ELR (cell line): ENCODE results near the gene BAX.
"Not testable (repeated sequence)": the region's sequence is repeated elsewhere in the genome, so short reads cannot be mapped to it uniquely, and the experiment has no call there.

Source experiments
- DNase-seq: peaks from one replicate; pipeline ENCODE4 v3.0.0-alpha.2; 2015; ENCODE audit warnings: low read depth

BAX gene

DNA sequence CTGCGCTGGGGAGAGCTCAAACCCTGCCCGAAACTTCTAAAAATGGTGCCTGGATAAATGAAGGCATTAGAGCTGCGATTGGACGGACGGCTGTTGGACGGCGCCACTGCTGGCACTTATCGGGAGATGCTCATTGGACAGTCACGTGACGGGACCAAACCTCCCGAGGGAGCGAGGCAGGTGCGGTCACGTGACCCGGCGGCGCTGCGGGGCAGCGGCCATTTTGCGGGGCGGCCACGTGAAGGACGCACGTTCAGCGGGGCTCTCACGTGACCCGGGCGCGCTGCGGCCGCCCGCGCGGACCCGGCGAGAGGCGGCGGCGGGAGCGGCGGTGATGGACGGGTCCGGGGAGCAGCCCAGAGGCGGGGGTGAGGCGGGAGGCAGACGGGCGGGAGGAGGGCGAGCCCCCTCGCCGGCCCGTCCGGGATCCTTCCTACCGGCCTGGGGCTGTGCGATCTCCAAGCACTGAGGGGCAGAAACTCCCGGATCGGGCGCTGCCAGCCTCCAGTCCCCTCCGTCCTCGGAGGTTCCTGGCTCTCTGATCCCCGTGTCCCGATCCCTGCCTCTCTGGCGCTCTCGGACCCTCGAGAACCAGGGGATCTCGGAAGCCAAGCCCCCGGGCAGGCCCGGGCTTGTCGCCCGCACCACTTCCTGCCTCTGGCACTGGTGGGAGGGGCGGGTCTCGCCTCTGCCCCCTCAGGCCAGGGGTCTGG is at the start of gene BAX:
TSS of gene BAX (plus strand) at position 281 of the 713 bp plus-strand sequence. CDS start at position 335, 54 bp downstream.
- DNase-seq: peak; percentile 97

GRCh38 chr19:48905664-48906063 is 49.0 kb upstream of the BAX start:
- no peak for DNase-seq

- DNase-seq: no peak
Observed at GRCh38 chr19:48906324-48906723, 48.4 kb upstream of the BAX start.

- DNase-seq: no peak
Observed at GRCh38 chr19:48907671-48908070, 47.0 kb upstream of the BAX start.

DNA sequence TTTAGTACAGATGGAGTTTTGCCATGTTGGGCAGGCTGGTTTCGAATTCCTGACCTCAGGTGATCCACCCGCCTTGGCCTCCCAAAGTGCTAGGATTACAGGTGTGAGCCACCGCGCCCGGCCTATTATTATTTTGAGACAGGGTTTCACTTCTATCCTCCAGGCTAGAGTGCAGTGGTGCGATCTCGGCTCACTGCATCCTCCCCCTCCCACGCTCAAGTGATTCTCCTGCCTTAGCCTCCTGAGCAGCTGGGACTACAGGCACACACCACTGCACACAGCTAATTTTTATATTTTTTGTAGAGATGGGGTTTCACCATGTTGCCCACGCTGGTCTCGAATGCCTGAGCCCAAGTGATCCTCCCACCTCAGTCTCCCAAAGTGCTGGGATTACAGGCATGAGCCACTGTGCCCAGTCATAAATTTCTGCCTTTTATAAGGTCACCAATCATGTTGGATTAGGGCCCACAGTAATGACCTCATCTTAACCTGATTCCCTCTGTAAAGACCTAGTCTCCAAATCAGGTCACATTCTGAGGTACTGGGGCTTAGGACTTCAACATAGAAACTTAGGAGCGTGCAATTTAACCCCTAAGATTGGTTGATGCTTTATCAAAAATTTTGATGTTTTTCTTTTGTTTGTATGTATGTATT is 45.1 kb upstream of the BAX start:
- DNase-seq: not testable (repeated sequence)

DNA sequence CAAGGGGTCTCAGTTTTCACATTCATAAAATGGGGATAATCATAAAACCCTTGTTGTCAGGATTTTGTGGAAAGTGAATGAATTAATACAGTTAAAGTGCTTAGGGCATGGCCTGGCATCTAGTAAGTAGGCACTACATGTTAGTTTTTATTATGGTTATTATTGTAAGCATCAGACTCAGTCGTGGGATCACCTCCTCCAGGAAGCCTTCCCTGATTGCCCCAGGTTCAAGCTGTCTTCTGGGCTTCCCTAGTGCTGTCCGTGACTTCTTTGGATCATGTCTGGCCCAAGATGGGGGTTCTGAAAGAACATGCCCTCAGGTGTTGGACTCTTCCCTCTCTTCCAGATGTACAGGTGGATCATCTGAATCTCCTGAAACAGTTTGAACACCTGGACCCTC is 43.9 kb upstream of the BAX start:
- DNase-seq: no peak

DNA sequence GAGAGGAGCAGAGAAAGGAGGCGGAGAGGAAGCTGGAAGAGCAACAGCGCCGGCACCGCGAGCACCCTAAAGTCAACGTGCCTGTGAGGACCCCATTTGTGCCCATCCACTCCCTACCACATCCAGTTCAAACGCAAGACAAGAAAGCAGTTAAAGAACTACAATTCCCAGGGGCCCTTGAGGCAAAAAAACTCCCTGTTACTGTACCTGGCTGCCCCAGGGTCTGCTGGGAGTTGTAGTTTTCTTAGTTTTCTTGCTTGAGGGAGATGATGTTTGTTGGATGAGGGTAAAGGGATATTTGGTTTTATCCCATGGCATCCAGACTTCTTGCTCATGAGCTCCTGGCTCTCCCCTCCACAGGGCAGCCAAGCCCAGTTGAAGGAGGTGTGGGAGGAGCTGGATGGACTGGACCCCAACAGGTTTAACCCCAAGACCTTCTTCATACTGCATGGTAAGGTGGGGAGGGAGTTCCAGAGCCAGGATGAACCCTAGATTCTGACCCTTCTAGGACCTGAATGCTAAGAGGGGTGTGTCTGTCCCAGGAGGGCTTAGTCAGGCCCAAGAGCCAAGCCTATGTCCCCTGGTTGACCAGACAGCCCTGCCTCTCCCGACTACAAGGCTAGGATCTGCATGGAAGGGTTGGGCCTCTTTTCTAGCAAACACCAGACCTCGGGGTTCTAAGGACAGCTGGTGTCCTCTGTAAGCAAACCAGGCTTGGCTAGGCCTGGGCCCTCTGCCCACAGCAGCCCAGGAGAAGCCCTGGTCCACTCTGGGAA is 41.4 kb upstream of the BAX start:
- DNase-seq: peak; percentile 47

DNA sequence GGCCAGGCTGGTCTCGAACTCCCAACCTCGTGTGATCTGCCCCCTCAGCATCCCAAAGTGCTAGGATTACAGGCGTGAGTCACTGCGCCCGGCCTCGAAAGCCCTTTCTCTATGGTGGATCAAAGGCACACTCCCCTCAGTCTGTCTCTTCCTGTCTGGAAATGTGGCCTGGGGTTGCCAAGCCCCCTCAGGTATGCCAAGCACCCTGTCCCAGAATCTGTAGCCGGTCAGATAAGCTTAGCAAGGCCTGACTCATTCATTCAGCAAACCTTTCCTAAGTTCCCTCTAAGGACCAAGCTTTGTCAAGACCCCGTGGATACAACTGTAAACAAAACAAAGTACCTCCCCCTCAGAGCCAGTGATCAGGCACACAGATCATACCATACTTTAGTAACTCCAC is 40.5 kb upstream of the BAX start:
- no peak for DNase-seq

- DNase-seq: no peak
Observed at GRCh38 chr19:48915757-48916156, 38.9 kb upstream of the BAX start.

DNA sequence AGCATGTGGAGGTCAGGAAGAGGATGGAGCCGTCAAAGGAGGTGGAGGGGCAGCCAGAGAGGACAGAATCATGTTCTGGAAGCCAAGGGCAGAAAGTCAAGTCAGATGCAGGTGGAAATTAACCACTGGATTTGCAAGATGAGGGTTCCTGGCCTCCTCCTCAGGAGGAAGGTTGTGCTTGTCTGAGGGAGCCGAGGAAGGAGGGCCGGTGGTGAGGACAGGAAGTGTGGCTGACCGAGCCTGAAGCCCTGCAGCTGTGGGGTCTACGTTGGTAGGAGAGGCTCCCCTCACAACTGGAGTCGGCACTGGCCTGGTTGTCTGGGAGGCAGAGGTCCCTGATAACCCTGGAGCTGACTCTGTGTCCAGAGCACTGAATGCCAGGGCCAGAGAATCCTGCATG is 36.6 kb upstream of the BAX start:
- no peak for DNase-seq

DNA sequence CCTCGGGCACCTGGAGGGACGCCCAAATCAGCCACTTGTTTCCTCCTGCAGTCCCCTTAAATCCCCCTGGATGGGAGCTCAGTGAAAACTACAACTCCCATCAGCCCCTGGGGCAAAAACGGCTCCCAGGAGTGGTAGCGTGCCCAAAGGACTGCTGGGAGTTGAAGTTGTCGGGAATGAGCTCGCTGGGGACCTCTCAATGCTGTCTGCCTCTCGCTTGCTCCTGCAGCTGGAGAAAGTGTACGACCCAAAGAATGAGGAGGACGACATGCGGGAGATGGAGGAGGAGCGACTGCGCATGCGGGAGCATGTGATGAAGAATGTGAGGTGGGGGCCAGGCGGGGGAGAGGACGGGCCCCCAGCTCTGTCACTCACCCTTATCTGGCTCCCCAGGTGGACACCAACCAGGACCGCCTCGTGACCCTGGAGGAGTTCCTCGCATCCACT is 35.9 kb upstream of the BAX start:
- peak; percentile 53 for DNase-seq

- not testable (repeated sequence) for DNase-seq
Observed at GRCh38 chr19:48919271-48919670, 35.4 kb upstream of the BAX start.

DNA sequence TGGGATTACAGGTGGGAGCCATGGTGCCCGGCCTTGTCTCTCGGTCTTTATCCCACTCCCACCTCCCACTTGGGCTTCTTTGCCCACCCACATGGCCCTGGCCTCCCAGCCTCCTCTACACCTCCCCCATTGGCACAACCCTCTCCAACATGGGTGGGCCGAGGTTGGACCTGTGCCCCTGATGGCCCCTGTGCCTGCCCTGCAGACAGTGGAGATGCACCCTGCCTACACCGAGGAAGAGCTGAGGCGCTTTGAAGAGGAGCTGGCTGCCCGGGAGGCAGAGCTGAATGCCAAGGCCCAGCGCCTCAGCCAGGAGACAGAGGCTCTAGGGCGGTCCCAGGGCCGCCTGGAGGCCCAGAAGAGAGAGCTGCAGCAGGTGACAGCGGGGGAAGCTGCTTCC is 33.7 kb upstream of the BAX start:
- no peak for DNase-seq

DNA sequence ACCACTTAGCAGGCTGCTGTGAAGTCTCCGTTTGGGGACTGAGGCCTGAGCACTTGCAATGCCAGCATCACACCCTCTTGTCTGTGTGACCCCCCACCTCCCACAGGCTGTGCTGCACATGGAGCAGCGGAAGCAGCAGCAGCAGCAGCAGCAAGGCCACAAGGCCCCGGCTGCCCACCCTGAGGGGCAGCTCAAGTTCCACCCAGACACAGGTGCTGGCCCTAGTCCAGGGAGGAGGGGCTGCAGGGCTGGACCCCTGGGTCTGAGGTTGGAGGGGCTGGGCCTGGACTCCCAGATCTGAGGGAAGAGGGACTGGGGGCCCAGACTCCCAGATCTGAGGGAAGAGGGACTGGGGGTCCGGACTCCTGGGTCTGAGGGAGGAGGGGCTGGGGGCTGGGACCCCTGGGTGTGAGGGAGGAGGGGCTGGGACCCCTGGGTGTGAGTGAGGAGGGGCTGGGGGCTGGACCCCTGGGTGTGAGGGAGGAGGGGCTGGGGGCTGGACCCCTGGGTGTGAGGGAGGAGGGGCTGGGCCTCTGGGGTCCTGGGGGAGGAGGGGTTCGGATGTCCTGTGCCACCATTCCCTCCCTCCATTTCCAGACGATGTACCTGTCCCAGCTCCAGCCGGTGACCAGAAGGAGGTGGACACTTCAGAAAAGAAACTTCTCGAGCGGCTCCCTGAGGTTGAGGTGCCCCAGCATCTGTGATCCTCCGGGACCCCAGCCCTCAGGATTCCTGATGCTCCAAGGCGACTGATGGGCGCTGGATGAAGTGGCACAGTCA is 32.8 kb upstream of the BAX start:
- DNase-seq: no peak

- no peak for DNase-seq
Observed at GRCh38 chr19:48922548-48923490, 31.9 kb upstream of the BAX start.

GRCh38 chr19:48925240-48925843 is 29.3 kb upstream of the BAX start:
- peak; percentile 94 for DNase-seq

DNA sequence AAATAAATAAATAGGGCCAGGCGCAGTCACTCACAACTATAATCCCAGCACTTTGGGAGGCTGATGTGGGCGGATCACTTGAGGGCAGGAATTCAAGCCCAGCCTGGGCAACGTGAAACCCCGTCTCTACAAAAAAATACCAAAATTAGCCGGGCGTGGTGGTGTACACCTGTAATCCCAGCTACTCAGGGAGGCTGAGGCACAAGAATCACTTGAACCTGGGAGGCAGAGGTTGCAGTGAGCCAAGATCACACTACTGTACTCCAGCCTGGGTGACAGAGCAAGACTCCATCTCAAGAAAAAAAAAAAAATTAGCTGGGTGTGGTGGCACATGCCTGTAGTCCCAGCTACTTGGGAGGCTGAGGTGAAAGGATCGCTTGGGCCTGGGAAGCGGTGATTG is 28.8 kb upstream of the BAX start:
- not testable (repeated sequence) for DNase-seq

- peak; percentile 97 for DNase-seq
Observed at GRCh38 chr19:48926909-48927308, 27.8 kb upstream of the BAX start.

GRCh38 chr19:48927692-48928091 is 27.0 kb upstream of the BAX start:
- not testable (repeated sequence) for DNase-seq
